CD14-positive monocyte (primary cell): ENCODE measurements around the gene PA2G4. TPM values are rescaled to one million over a fixed set of nuclear protein-coding genes. Genes with fewer than 3 reads are reported as not detected.

Experiments used
- DNase-seq, 3 donors: peaks; one replicate each; pipeline ENCODE4 v3.0.0-alpha.2; 2011 to 2022
- H2AFZ ChIP-seq: 2 replicates; pipeline ENCODE4 v1.6.0; 2012; ENCODE audit warnings: mild to moderate bottlenecking, low read depth, low read length, inconsistent platforms; ENCODE audit not compliant: insufficient read depth, poor library complexity, severe bottlenecking
- H3K27ac ChIP-seq, 2 donors: 1 replicate in 1 of 2; 2 replicates in 1 of 2; pipeline ENCODE4 v1.5.1; 2012 to 2013; ENCODE audit warnings: low read length in 2 of 2, control low read depth in 1 of 2, inconsistent platforms in 1 of 2, low read depth in 1 of 2, mild to moderate bottlenecking in 1 of 2
- H3K27me3 ChIP-seq, 2 donors: one replicate each; pipeline versions ENCODE4 v1.6.0 to v1.6.1; 2011 to 2013; ENCODE audit warnings: low read length in 2 of 2; ENCODE audit not compliant: control insufficient read depth in 2 of 2, insufficient read depth in 2 of 2
- H3K36me3 ChIP-seq, 2 donors: replicated peaks in 1 of 2; 1 replicate in 1 of 2; 2 replicates in 1 of 2; pipeline versions ENCODE4 v1.5.1 to v1.6.1; 2012 to 2013; ENCODE audit warnings: low read length in 2 of 2, control low read depth in 1 of 2, inconsistent platforms in 1 of 2, mild to moderate bottlenecking in 1 of 2; ENCODE audit not compliant: insufficient read depth in 2 of 2, control insufficient read depth in 1 of 2
- H3K4me1 ChIP-seq, 2 donors: 1 replicate in 1 of 2; 2 replicates in 1 of 2; pipeline versions ENCODE4 v1.5.1 to v1.6.1; 2012 to 2013; ENCODE audit warnings: low read length in 2 of 2, control low read depth in 1 of 2, inconsistent platforms in 1 of 2, mild to moderate bottlenecking in 1 of 2, moderate library complexity in 1 of 2; ENCODE audit not compliant: insufficient read depth in 2 of 2, control insufficient read depth in 1 of 2
- H3K4me2 ChIP-seq: replicated peaks from 2 replicates; pipeline ENCODE3; 2012; ENCODE audit warnings: low read length, moderate library complexity, mild to moderate bottlenecking; ENCODE audit not compliant: poor library complexity, severe bottlenecking; ENCODE audit errors: extremely low read depth
- H3K4me3 ChIP-seq, 3 experiments: fragments of 200-600 bp in 1 of 3; sonication (generic) in 1 of 3; replicated peaks in 1 of 3; 1 replicate in 2 of 3; 2 replicates in 1 of 3; pipeline ENCODE4 v1.5.1; 2011 to 2013; ENCODE audit warnings: low read length in 3 of 3, mild to moderate bottlenecking in 3 of 3, control low read depth in 2 of 3, low read depth in 2 of 3, inconsistent platforms in 1 of 3, moderate library complexity in 1 of 3
- H3K79me2 ChIP-seq: 2 replicates; pipeline ENCODE4 v1.6.0; 2012; ENCODE audit warnings: mild to moderate bottlenecking, control low read depth, inconsistent platforms, low read length, moderate library complexity; ENCODE audit not compliant: insufficient read depth
- H3K9ac ChIP-seq: 2 replicates; pipeline ENCODE4 v1.6.0; 2017; ENCODE audit warnings: low read length, mild to moderate bottlenecking; ENCODE audit not compliant: insufficient read depth, poor library complexity, severe bottlenecking
- H3K9me3 ChIP-seq, 2 donors: replicated peaks in 1 of 2; 1 replicate in 1 of 2; 2 replicates in 1 of 2; pipeline versions ENCODE4 v1.5.1 to v1.6.1; 2012 to 2013; ENCODE audit warnings: low read length in 2 of 2, control low read depth in 1 of 2; ENCODE audit not compliant: control insufficient read depth in 1 of 2, insufficient read depth in 1 of 2
- H4K20me1 ChIP-seq: 2 replicates; pipeline ENCODE4 v1.6.0; 2012; ENCODE audit warnings: mild to moderate bottlenecking, low read length, control low read depth, moderate library complexity; ENCODE audit not compliant: insufficient read depth
- H3K27ac Mint-ChIP-seq, 7 donors: one replicate each; pipeline ENCODE4 v1.8.0; 2020; ENCODE audit warnings: mild to moderate bottlenecking in 7 of 7, mixed read lengths in 7 of 7, moderate library complexity in 6 of 7, inconsistent platforms in 2 of 7
- H3K27me3 Mint-ChIP-seq, 3 donors: one replicate each; pipeline ENCODE4 v1.8.0; 2021 to 2022; ENCODE audit warnings: low read depth in 3 of 3, mild to moderate bottlenecking in 3 of 3, mixed read lengths in 3 of 3, moderate library complexity in 3 of 3, inconsistent platforms in 1 of 3
- H3K36me3 Mint-ChIP-seq, 2 donors: one replicate each; pipeline ENCODE4 v1.8.0; 2020; ENCODE audit warnings: mixed read lengths in 2 of 2, inconsistent platforms in 1 of 2, mild to moderate bottlenecking in 1 of 2
- H3K4me1 Mint-ChIP-seq: one replicate; pipeline ENCODE4 v1.8.0; 2020; ENCODE audit warnings: mild to moderate bottlenecking, mixed read lengths
- H3K4me3 Mint-ChIP-seq, 2 donors: one replicate each; pipeline ENCODE4 v1.8.0; 2020; ENCODE audit warnings: mild to moderate bottlenecking in 2 of 2, mixed read lengths in 2 of 2, moderate library complexity in 1 of 2
- H3K9me3 Mint-ChIP-seq, 7 donors: one replicate each; pipeline ENCODE4 v1.8.0; 2020 to 2022; ENCODE audit warnings: mixed read lengths in 7 of 7, mild to moderate bottlenecking in 6 of 7, moderate library complexity in 6 of 7, inconsistent platforms in 2 of 7
- WGBS: methylation state at CpG from one replicate; pipeline ENCODE4 v1.1.5; 2013; ENCODE audit warnings: missing lambda C conversion rate; ENCODE audit not compliant: insufficient coverage; 5-methylcytosine and 5-hydroxymethylcytosine counted together
- intact Hi-C, 2 donors: fragments of 100-400 bp; cut with micrococcal nuclease; formaldehyde crosslinking; loops; one replicate each; pipeline versions ENCODE4 v1.15.0 to v1.15.1; 2023
- polyA plus RNA-seq, 3 donors: library from polyadenylated mRNA; depleted of rRNA in 1 of 3; unstranded in 2 of 3; stranded (reverse) in 1 of 3; fragments of 300-500 nt in 2 of 3; fragments of >200 nt in 1 of 3; fragmentation: Illumina TruSeq in 2 of 3; gene quantifications; 1 replicate in 2 of 3; 2 replicates in 1 of 3; pipeline ENCODE4 v1.2.3, GENCODE V29; 2012 to 2021
- TF ChIP-seq, protein P1 (sequence below): fragments of 200-600 bp; IDR thresholded peaks from one replicate; pipeline ENCODE4 v1.8.0; 2022; ENCODE audit warnings: antibody characterized with exemption, mild to moderate bottlenecking

The PA2G4 gene
- polyA plus RNA-seq, 3 donors = 83.0 to 84.2 (median 83.0) TPM

DNA sequence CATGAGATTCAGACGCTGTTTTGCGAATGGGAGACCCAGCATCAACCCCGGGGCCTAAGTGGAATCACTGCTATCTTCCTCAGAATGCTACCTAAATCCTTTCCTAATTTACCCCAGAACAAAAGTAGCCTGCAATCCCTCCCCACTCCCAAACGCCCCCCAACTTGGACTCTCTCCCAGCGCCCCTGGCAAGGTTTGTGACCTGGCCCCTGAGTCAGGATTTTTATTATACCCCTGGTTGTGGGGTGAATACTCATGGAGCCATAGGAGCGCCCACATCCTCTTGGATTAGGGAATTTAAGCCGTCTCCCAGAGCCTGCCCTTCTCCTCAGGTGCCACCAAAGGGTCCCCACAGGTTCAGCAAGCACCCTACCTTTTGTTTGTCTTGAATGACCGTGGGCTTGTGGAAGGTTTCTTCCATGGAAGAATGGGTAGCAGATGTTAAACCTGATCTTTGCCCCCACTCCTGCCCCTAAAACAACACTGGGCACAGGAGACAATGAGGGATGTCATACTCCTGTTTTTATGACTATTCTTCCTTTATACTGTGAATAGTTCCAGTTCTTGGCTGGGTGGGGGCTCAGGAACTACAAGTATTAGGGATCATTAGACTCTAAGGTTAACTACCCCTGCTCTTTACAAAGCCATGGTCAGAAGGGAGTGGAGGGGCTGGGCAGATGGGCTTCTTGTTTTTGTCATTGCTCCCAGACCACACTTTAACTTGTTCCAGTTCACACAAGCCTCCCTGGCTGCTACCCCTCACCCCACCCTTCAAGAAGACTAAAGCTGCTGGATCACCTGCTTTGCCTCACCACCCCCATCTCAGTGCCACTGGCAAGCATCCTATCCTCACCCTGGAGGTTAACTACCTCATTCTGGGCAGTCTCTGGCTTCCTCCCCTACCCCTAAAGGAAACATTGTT is 48.7 kb downstream of the PA2G4 start:
- H3K9me3 ChIP-seq = no peaks in the 10 kb centered on the region
- DNase-seq = no peak
- intact Hi-C loops = loop anchor here in 1 of 2 donors (5.0 kb wide), 1 partner anchor 36 kb away; the partner anchor contains the start of genes RPL41 and ZC3H10
- no peaks in the 10 kb centered on the region for H3K9me3 Mint-ChIP-seq
- H3K27ac Mint-ChIP-seq = peak overlapping the region; percentile 63 to 97 (median 96)
- H3K9ac ChIP-seq = no peak overlapping the region
- H3K27me3 Mint-ChIP-seq = peaks cover 0 to 3% (median 2%) of the 10 kb centered on the region in 3 donors
- H3K27ac ChIP-seq = peak overlapping the region in 1 of 2 donors; percentile 90
- H3K4me3 ChIP-seq = peak overlapping the region; percentile 20 to 83 (median 68)
- H3K4me1 ChIP-seq = peaks cover 37 to 43% of the 10 kb centered on the region in 2 donors
- H3K4me3 Mint-ChIP-seq = peak overlapping the region; percentile 85 to 91
- H3K79me2 ChIP-seq = peaks cover 10% of the 10 kb centered on the region
- no peaks in the 10 kb centered on the region for H4K20me1 ChIP-seq
- peak overlapping the region; percentile 84 for H2AFZ ChIP-seq
- TF ChIP-seq, protein P1, sequence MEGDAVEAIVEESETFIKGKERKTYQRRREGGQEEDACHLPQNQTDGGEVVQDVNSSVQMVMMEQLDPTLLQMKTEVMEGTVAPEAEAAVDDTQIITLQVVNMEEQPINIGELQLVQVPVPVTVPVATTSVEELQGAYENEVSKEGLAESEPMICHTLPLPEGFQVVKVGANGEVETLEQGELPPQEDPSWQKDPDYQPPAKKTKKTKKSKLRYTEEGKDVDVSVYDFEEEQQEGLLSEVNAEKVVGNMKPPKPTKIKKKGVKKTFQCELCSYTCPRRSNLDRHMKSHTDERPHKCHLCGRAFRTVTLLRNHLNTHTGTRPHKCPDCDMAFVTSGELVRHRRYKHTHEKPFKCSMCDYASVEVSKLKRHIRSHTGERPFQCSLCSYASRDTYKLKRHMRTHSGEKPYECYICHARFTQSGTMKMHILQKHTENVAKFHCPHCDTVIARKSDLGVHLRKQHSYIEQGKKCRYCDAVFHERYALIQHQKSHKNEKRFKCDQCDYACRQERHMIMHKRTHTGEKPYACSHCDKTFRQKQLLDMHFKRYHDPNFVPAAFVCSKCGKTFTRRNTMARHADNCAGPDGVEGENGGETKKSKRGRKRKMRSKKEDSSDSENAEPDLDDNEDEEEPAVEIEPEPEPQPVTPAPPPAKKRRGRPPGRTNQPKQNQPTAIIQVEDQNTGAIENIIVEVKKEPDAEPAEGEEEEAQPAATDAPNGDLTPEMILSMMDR = no peak
- no peaks in the 10 kb centered on the region for H3K36me3 ChIP-seq
- peak overlapping the region; percentile 74 for H3K4me2 ChIP-seq
- H3K36me3 Mint-ChIP-seq = peaks cover 7 to 10% of the 10 kb centered on the region in 2 donors
- H3K27me3 ChIP-seq = no peaks in the 10 kb centered on the region
- 29% methylated on average over 1 of the region's 8 CpGs for WGBS
- H3K4me1 Mint-ChIP-seq = peaks cover 37% of the 10 kb centered on the region

DNA sequence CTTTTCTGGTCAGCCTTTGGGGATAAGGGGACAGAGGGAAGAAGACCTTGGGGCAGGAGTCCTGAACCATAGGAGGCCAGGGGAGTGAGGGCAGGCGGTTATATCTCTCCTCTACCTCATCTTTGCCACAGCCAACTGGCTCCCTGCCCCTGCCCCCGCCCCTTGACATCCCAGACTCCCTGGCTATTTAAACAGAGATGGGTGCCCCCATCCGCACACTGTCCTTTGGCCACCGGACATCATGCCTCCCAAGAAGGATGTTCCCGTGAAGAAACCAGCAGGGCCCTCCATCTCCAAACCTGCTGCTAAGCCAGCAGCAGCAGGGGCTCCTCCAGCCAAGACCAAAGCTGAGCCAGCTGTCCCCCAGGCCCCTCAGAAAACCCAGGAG is 49.3 kb downstream of the PA2G4 start:
- Histone ChIP-seq H3K79me2 (peaks cover 16% of the 10 kb centered on the region), H4K20me1 (peaks cover under 1% of the 10 kb centered on the region), H3K4me3 (no peak overlapping the region), H3K36me3 (no peaks in the 10 kb centered on the region), H3K9me3 (no peaks in the 10 kb centered on the region), H3K4me2 (no peak overlapping the region), H3K27ac (no peak overlapping the region), H3K27me3 (no peaks in the 10 kb centered on the region), H2AFZ (no peak overlapping the region), H3K4me1 (peaks cover 37 to 44% of the 10 kb centered on the region in 2 donors), H3K9ac (no peak overlapping the region)
- TF ChIP-seq, protein P1 = no peak
- Mint-ChIP-seq H3K9me3 (no peaks in the 10 kb centered on the region), H3K36me3 (peaks cover 7 to 10% of the 10 kb centered on the region in 2 donors), H3K4me3 (no peak overlapping the region), H3K27ac (peak overlapping the region in 2 of 7 donors; percentile 15 to 59), H3K27me3 (peaks cover 0 to 3% (median 2%) of the 10 kb centered on the region in 3 donors), H3K4me1 (peaks cover 37% of the 10 kb centered on the region)
- intact Hi-C loops = loop anchor here in 1 of 2 donors (5.0 kb wide), 1 partner anchor 36 kb away; the partner anchor contains the start of genes RPL41 and ZC3H10
- no peak for DNase-seq
- WGBS = 92% methylated on average over 4 of the region's 5 CpGs
